HCT116 (cell line): ENCODE results near the gene HOXB3. TPM values are rescaled to one million over a fixed set of nuclear protein-coding genes. Genes with fewer than 3 reads are reported as not detected.
A peak's percentile ranks its signal among the peaks of the same experiment; 100 is the strongest.

ENCODE experiments used
- ATAC-seq: fragments of 200-7000 bp; cut with Tn5 transposase; 2 replicates; pipeline ENCODE4 v1.9.1; 2020; ENCODE audit warnings: mild to moderate bottlenecking, moderate library complexity
- BruUV-seq: library from RNA; stranded (reverse); fragments of 400-500 nt; replicated peaks from 2 replicates; lab custom pipeline; 2021; lab: Mats Ljungman, UMichigan
- CTCF ChIA-PET: fragments of 300-600 bp; sonication (Branson Sonifier 250); formaldehyde crosslinking; loops from one replicate; lab custom pipeline; 2021; ENCODE audit warnings: antibody characterized with exemption; lab: Charles Lee
- POLR2A ChIA-PET: fragments of 300-600, 350-600 bp; sonication (Branson Sonifier 250); formaldehyde crosslinking; loops from one replicate; lab custom pipeline; 2021; ENCODE audit warnings: antibody characterized with exemption; lab: Charles Lee
- RAD21 ChIA-PET, 2 experiments: fragments of 300-600 bp; sonication (Branson Sonifier 250); formaldehyde crosslinking; loops; one replicate each; lab custom pipeline; 2023; ENCODE audit warnings: low total read pairs in 2 of 2; ENCODE audit not compliant: uncharacterized antibody in 2 of 2, unreplicated experiment in 2 of 2, low non-redundant PET in 1 of 2; lab: Charles Lee
- DNase-seq: peaks from one replicate; pipeline ENCODE4 v3.0.0-alpha.2; 2010; ENCODE audit warnings: low read depth, low spot score
- H2AFZ ChIP-seq: fragments of 200-600 bp; shearing (Covaris generic), sonication (generic); 2 replicates; pipeline ENCODE4 v1.6.1; 2017; ENCODE audit warnings: low read depth, mixed run types, mixed read lengths, antibody characterized with exemption, low read length; ENCODE audit not compliant: poor library complexity, severe bottlenecking
- H3K27ac ChIP-seq: 2 replicates; pipeline ENCODE4 v1.5.1; 2012; ENCODE audit warnings: low read depth, low read length
- H3K27me3 ChIP-seq: fragments of 200-600 bp; sonication (generic); 2 replicates; pipeline ENCODE4 v1.6.1; 2016; ENCODE audit warnings: mixed run types, low read length, mixed read lengths; ENCODE audit not compliant: insufficient read depth
- H3K36me3 ChIP-seq, 2 experiments: fragments of 200-500 bp in 1 of 2; fragments of 200-600 bp in 1 of 2; sonication (Bioruptor generic) in 1 of 2; sonication (generic) in 1 of 2; 2 replicates each; pipeline versions ENCODE4 v1.5.1 to v1.6.1; 2014 to 2016; ENCODE audit warnings: low read length in 2 of 2, inconsistent platforms in 1 of 2, mixed read lengths in 1 of 2, mixed run types in 1 of 2; ENCODE audit not compliant: insufficient read depth in 2 of 2, control insufficient read depth in 1 of 2
- H3K4me1 ChIP-seq, 2 experiments: fragments of 200-600 bp in 1 of 2; sonication (generic) in 1 of 2; 2 replicates each; pipeline versions ENCODE4 v1.5.1 to v1.6.1; 2012 to 2017; ENCODE audit warnings: low read length in 2 of 2, inconsistent platforms in 1 of 2, mild to moderate bottlenecking in 1 of 2, mixed read lengths in 1 of 2, mixed run types in 1 of 2, moderate library complexity in 1 of 2; ENCODE audit not compliant: insufficient read depth in 2 of 2, control insufficient read depth in 1 of 2
- H3K4me2 ChIP-seq: fragments of 200-600 bp; sonication (generic); 2 replicates; pipeline ENCODE4 v1.6.1; 2017; ENCODE audit warnings: mixed run types, low read length, mixed read lengths
- H3K4me3 ChIP-seq, 2 experiments: fragments of 200-600 bp in 1 of 2; sonication (generic) in 1 of 2; replicated peaks in 1 of 2; 2 replicates each; pipeline ENCODE4 v1.5.1; 2011 to 2016; ENCODE audit warnings: low read length in 2 of 2, control low read depth in 1 of 2, low read depth in 1 of 2, mild to moderate bottlenecking in 1 of 2, mixed read lengths in 1 of 2, mixed run types in 1 of 2
- H3K79me2 ChIP-seq: fragments of 200-600 bp; sonication (generic); 2 replicates; pipeline ENCODE4 v1.6.1; 2017; ENCODE audit warnings: mild to moderate bottlenecking, mixed run types, low read length, moderate library complexity, mixed read lengths; ENCODE audit not compliant: insufficient read depth
- H3K9ac ChIP-seq: fragments of 200-600 bp; sonication (generic); 2 replicates; pipeline ENCODE4 v1.6.1; 2016; ENCODE audit warnings: low read length, mixed read lengths
- H3K9me2 ChIP-seq: fragments of 200-600 bp; sonication (generic), shearing (Covaris generic); 2 replicates; pipeline ENCODE4 v1.6.1; 2017; ENCODE audit warnings: mixed run types, mild to moderate bottlenecking, moderate library complexity; ENCODE audit not compliant: insufficient read depth
- H3K9me3 ChIP-seq, 2 experiments: fragments of 200-500 bp in 1 of 2; fragments of 200-600 bp in 1 of 2; sonication (Bioruptor generic) in 1 of 2; sonication (generic) in 1 of 2; 2 replicates each; pipeline ENCODE4 v1.6.1; 2014 to 2017; ENCODE audit warnings: low read length in 2 of 2, mixed read lengths in 2 of 2, inconsistent platforms in 1 of 2, low read depth in 1 of 2, mild to moderate bottlenecking in 1 of 2, mixed run types in 1 of 2, moderate library complexity in 1 of 2; ENCODE audit not compliant: control insufficient read depth in 1 of 2, insufficient read depth in 1 of 2
- H4K20me1 ChIP-seq: fragments of 200-600 bp; sonication (generic), shearing (Covaris generic); 2 replicates; pipeline ENCODE4 v1.6.1; 2017; ENCODE audit warnings: mixed run types, mild to moderate bottlenecking, moderate library complexity; ENCODE audit not compliant: insufficient read depth
- CTCF ChIP-seq, 3 experiments: fragments of 200-600 bp in 1 of 3; sonication (generic) in 1 of 3; IDR thresholded peaks in 2 of 3; conservative IDR thresholded peaks in 1 of 3; 2 replicates each; pipeline ENCODE4 v1.5.1; 2012 to 2017; ENCODE audit warnings: low read depth in 2 of 3, low read length in 2 of 3, antibody characterized with exemption in 1 of 3, borderline replicate concordance in 1 of 3, control low read depth in 1 of 3, mild to moderate bottlenecking in 1 of 3, mixed read lengths in 1 of 3, mixed run types in 1 of 3, moderate library complexity in 1 of 3; ENCODE audit not compliant: insufficient read depth in 1 of 3
- EGR1 ChIP-seq: IDR thresholded peaks from 2 replicates; pipeline ENCODE4 v1.6.1; 2012; ENCODE audit warnings: low read depth
- SIN3A ChIP-seq: IDR thresholded peaks from 2 replicates; pipeline ENCODE4 v1.6.1; 2012; ENCODE audit warnings: low read depth
- intact Hi-C: fragments of 100-400 bp; cut with micrococcal nuclease; formaldehyde crosslinking; loops from 2 replicates; pipeline ENCODE4 v1.10.0; 2022
- total RNA-seq: library from RNA; stranded (reverse); gene quantifications from one replicate; pipeline ENCODE4 v1.2.1, GENCODE V29; 2021; ENCODE audit not compliant: unreplicated experiment

Gene HOXB3
- total RNA-seq, 1 experiment from 2014 or later: 19.8 TPM

DNA sequence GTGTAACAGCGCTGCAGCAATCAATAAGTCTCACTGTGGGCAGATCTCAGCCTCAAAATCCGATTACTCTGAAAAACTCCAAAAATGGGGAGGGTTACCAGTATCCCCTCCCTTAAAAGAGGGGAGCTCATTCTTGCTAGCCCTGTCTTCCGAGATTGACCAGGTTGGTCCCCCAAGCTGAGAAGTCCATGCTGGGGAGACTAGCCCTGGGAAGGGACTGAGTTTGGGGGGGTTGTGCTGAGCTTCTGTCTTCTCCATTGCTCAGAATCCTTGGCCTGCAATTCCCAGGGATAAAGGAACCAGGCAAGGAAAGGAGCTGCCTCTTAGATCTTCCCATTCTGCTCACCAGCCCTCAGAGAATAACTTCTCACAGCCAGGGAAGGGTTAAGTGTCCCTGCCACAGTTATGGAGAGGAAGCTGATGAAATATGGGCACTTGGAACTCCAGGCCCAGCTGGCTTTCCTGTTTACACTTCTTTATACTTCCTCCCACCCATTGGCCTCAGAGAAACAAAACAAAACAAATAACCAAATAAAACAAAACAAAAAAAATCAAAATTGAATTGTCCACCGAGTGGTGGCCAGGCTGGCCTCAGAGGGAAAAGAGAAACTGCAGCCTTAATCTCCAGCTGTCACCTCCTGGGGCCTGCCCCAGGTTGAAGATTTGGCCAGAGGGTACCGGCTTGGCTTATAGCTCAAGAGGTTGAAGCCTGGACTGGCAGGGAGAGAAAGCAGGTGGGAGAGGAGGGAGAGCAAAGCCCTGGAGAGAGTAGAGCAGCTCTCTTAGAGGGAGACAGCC lies 2.6 kb downstream of the HOXB3 start:
- TF ChIP-seq SIN3A: no peak
- Histone ChIP-seq H4K20me1 (no peaks in the 10 kb centered on the region), H3K4me3 (no peak overlapping the region), H3K36me3 (peaks cover 0 to 2% of the 10 kb centered on the region in 2 experiments; a peak in 2 of 4 replicates), H3K4me1 (peaks cover 22 to 70% of the 10 kb centered on the region in 2 experiments), H3K27me3 (no peaks in the 10 kb centered on the region), H2AFZ (no peak overlapping the region), H3K9me3 (no peaks in the 10 kb centered on the region), H3K27ac (peak overlapping the region; percentile 91), H3K9ac (peak overlapping the region; percentile 63), H3K9me2 (no peaks in the 10 kb centered on the region), H3K4me2 (peak overlapping the region; percentile 98), H3K79me2 (peaks cover 56% of the 10 kb centered on the region)
- CTCF ChIA-PET: interaction anchor here (0.6 to 2.0 kb wide), 14 partner anchors 11 to 593 kb away, joined by 3 to 9 read pairs (median 4); partner anchors contain the start of gene HOXB8
- ATAC-seq (no peak), DNase-seq (no peak)
- POLR2A ChIA-PET: interaction anchor here (1.2 kb wide), 1 partner anchor 646 kb away, joined by 3 read pairs; the partner anchor contains the start of gene PNPO
- intact Hi-C loops: no loop called here
- BruUV-seq: no TSS peak
- RAD21 ChIA-PET: interaction anchor here in 1 of 2 experiments (0.8 to 1.7 kb wide), 3 partner anchors 31 to 251 kb away, joined by 4 to 5 read pairs (median 4); no protein-coding TSS in a partner anchor

GRCh38 chr17:48586355-48587258 lies 3.4 kb downstream of the HOXB3 start:
- no peaks in the 10 kb centered on the region for H3K27me3 ChIP-seq
- H3K27ac ChIP-seq: peak overlapping the region; percentile 91
- ATAC-seq (no peak), DNase-seq (no peak)
- H3K36me3 ChIP-seq: no peaks in the 10 kb centered on the region
- H3K79me2 ChIP-seq: peaks cover 63% of the 10 kb centered on the region
- peak overlapping the region; percentile 74 to 76 for H3K4me3 ChIP-seq
- H3K9me2 ChIP-seq: no peaks in the 10 kb centered on the region
- ChIA-PET POLR2A (interaction anchor here (1.1 kb wide), 1 partner anchor 342 kb away, joined by 3 read pairs; no protein-coding TSS in a partner anchor), RAD21 (interaction anchor here in 1 of 2 experiments (1.7 kb wide), 1 partner anchor 250 kb away, joined by 4 read pairs; no protein-coding TSS in a partner anchor), CTCF (interaction anchor here (0.7 to 1.4 kb wide), 6 partner anchors 10 to 371 kb away, joined by 3 to 5 read pairs (median 4); no protein-coding TSS in a partner anchor)
- H4K20me1 ChIP-seq: no peaks in the 10 kb centered on the region
- peak overlapping the region; percentile 98 for H3K4me2 ChIP-seq
- no TSS peak for BruUV-seq
- TF ChIP-seq EGR1 (peak; percentile 37; the same call in 1 of the 2 replicates), CTCF (IDR thresholded peaks at IDR 0.05 in 2 of 3, conservative IDR thresholded peaks at IDR 0.05 in 1 of 3; ENCODE audit: borderline replicate concordance in 1 of 3, insufficient read depth in 1 of 3, low read depth in 2 of 3, low read length in 2 of 3) (no peak)
- H3K9ac ChIP-seq: peak overlapping the region; percentile 63
- peaks cover 22 to 71% of the 10 kb centered on the region in 2 experiments for H3K4me1 ChIP-seq
- no peak overlapping the region for H2AFZ ChIP-seq
- intact Hi-C loops: no loop called here
- no peaks in the 10 kb centered on the region for H3K9me3 ChIP-seq
